Measurements from ENCODE around the gene CTNS. TPM values are rescaled to one million over a fixed set of nuclear protein-coding genes. Genes with fewer than 3 reads are reported as not detected.
"Not testable (repeated sequence)": the region's sequence is repeated elsewhere in the genome, so short reads cannot be mapped to it uniquely, and the experiment has no call there.

Gene CTNS
- total and polyA plus RNA-seq, 2 donors, result 7.3 to 8.8 TPM

GRCh38 chr17:3693829-3694231 is 57.3 kb downstream of the CTNS start:
- peaks cover 0 to 14% of the 10 kb centered on the region in 2 donors for H3K27me3 ChIP-seq (ENCODE audit: control insufficient read depth in 2 of 2, insufficient read depth in 1 of 2, low read length in 1 of 2)
- H3K4me3 ChIP-seq (ENCODE audit: low read length in 2 of 2), result peak overlapping the region; percentile 14 to 91
- no peak for DNase-seq (ENCODE audit: low read depth in 6 of 9, low spot score in 9 of 9)
- peaks cover 20 to 29% of the 10 kb centered on the region in 2 donors for H3K36me3 ChIP-seq (ENCODE audit: control insufficient read depth in 2 of 2, insufficient read depth in 2 of 2, low read length in 1 of 2)
- peak overlapping the region in 1 of 2 donors; percentile 87 for H3K27ac ChIP-seq (ENCODE audit: low read depth in 1 of 2, low read length in 1 of 2)
- peaks cover 0 to 73% of the 10 kb centered on the region in 2 donors for H3K4me1 ChIP-seq (ENCODE audit: control insufficient read depth in 2 of 2, insufficient read depth in 2 of 2, low read length in 2 of 2)
- peaks cover 2 to 21% of the 10 kb centered on the region in 2 donors for H3K9me3 ChIP-seq (ENCODE audit: control insufficient read depth in 2 of 2, insufficient read depth in 1 of 2, low read length in 1 of 2)
- WGBS, result 82% methylated on average over 9 of the region's 9 CpGs

DNA sequence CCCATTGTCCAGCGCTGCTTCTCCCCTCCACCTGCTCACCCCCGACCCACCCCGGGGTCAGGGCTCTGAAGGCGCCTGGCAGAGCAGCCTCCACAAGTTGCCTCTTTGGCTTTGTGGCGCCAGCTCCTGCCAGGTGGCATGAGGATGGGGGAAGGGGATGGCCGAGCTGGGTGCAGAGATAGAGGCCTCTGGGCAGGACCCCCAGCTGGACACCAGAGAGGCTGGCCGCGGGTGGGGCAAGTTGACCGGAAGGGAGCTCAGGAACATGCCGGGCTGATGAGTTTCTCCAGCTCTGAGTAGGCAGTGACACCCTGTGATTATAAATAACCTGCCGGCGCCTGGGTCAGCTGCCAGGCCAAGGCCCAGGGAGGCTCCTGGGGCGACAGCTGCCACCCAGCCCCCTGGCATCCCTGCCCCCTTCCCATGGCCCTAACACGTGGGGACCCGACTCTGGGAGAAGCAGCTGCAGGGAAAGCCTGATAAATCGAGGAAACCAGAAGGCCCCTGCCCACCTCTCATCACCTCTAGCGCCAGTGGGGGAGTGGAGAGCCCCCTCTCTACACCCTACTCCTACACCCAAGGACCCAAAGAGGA is 58.7 kb downstream of the CTNS start:
- Histone ChIP-seq H3K36me3 (ENCODE audit: control insufficient read depth in 2 of 2, insufficient read depth in 2 of 2, low read length in 1 of 2) (peaks cover 9 to 16% of the 10 kb centered on the region in 2 donors), H3K4me1 (ENCODE audit: control insufficient read depth in 2 of 2, insufficient read depth in 2 of 2, low read length in 2 of 2) (peaks cover 0 to 60% of the 10 kb centered on the region in 2 donors), H3K27me3 (ENCODE audit: control insufficient read depth in 2 of 2, insufficient read depth in 1 of 2, low read length in 1 of 2) (peaks cover 0 to 14% of the 10 kb centered on the region in 2 donors), H3K4me3 (ENCODE audit: low read length in 2 of 2) (peak overlapping the region; percentile 71 to 91), H3K9me3 (ENCODE audit: control insufficient read depth in 2 of 2, insufficient read depth in 1 of 2, low read length in 1 of 2) (peaks cover 2 to 18% of the 10 kb centered on the region in 2 donors), H3K27ac (ENCODE audit: low read depth in 1 of 2, low read length in 1 of 2) (peak overlapping the region in 1 of 2 donors; percentile 87)
- 25% methylated on average over 17 of the region's 17 CpGs for WGBS
- DNase-seq (ENCODE audit: low read depth in 6 of 9, low spot score in 9 of 9), result no peak

GRCh38 chr17:3695723-3696411 is 59.3 kb downstream of the CTNS start, which contains the start of gene P2RX5:
TSS of gene P2RX5 (minus strand) at chr17:3696155. CDS start at chr17:3696005, 150 bp downstream.
- WGBS, result under 1% methylated on average over 65 of the region's 65 CpGs
- peak within 1 kb of the TSS; percentile 71 to 91 for H3K4me3 ChIP-seq (ENCODE audit: low read length in 2 of 2)
- peak in 4 of 9 donors; percentile 38 to 71 (median 60) for DNase-seq (ENCODE audit: low read depth in 6 of 9, low spot score in 9 of 9)
- H3K27ac ChIP-seq (ENCODE audit: low read depth in 1 of 2, low read length in 1 of 2), result peak within 1 kb of the TSS; percentile 84 to 87
- H3K4me1 ChIP-seq (ENCODE audit: control insufficient read depth in 2 of 2, insufficient read depth in 2 of 2, low read length in 2 of 2), result peaks cover 0 to 57% of the 10 kb centered on the region in 2 donors
- peaks cover 5 to 9% of the 10 kb centered on the region in 2 donors for H3K36me3 ChIP-seq (ENCODE audit: control insufficient read depth in 2 of 2, insufficient read depth in 2 of 2, low read length in 1 of 2)
- peaks cover 0 to 14% of the 10 kb centered on the region in 2 donors for H3K27me3 ChIP-seq (ENCODE audit: control insufficient read depth in 2 of 2, insufficient read depth in 1 of 2, low read length in 1 of 2)
- H3K9me3 ChIP-seq (ENCODE audit: control insufficient read depth in 2 of 2, insufficient read depth in 1 of 2, low read length in 1 of 2), result peaks cover 2 to 18% of the 10 kb centered on the region in 2 donors

GRCh38 chr17:3697103-3697476 is 60.5 kb downstream of the CTNS start:
- peaks cover 0 to 46% of the 10 kb centered on the region in 2 donors for H3K4me1 ChIP-seq (ENCODE audit: control insufficient read depth in 2 of 2, insufficient read depth in 2 of 2, low read length in 2 of 2)
- peak overlapping the region; percentile 71 to 91 for H3K4me3 ChIP-seq (ENCODE audit: low read length in 2 of 2)
- H3K9me3 ChIP-seq (ENCODE audit: control insufficient read depth in 2 of 2, insufficient read depth in 1 of 2, low read length in 1 of 2), result peaks cover 2 to 19% of the 10 kb centered on the region in 2 donors
- peaks cover 0 to 14% of the 10 kb centered on the region in 2 donors for H3K27me3 ChIP-seq (ENCODE audit: control insufficient read depth in 2 of 2, insufficient read depth in 1 of 2, low read length in 1 of 2)
- no peak overlapping the region for H3K27ac ChIP-seq (ENCODE audit: low read depth in 1 of 2, low read length in 1 of 2)
- peaks cover 0 to 4% of the 10 kb centered on the region in 2 donors for H3K36me3 ChIP-seq (ENCODE audit: control insufficient read depth in 2 of 2, insufficient read depth in 2 of 2, low read length in 1 of 2)
- WGBS, result 72% methylated on average over 12 of the region's 12 CpGs
- DNase-seq (ENCODE audit: low read depth in 6 of 9, low spot score in 9 of 9), result no peak

GRCh38 chr17:3698139-3698538 is 61.6 kb downstream of the CTNS start:
- Histone ChIP-seq H3K36me3 (ENCODE audit: control insufficient read depth in 2 of 2, insufficient read depth in 2 of 2, low read length in 1 of 2) (peaks cover 7 to 14% of the 10 kb centered on the region in 2 donors), H3K9me3 (ENCODE audit: control insufficient read depth in 2 of 2, insufficient read depth in 1 of 2, low read length in 1 of 2) (peaks cover 2 to 23% of the 10 kb centered on the region in 2 donors), H3K4me3 (ENCODE audit: low read length in 2 of 2) (no peak overlapping the region), H3K27me3 (ENCODE audit: control insufficient read depth in 2 of 2, insufficient read depth in 1 of 2, low read length in 1 of 2) (peaks cover 0 to 14% of the 10 kb centered on the region in 2 donors), H3K27ac (ENCODE audit: low read depth in 1 of 2, low read length in 1 of 2) (no peak overlapping the region), H3K4me1 (ENCODE audit: control insufficient read depth in 2 of 2, insufficient read depth in 2 of 2, low read length in 2 of 2) (peaks cover 0 to 40% of the 10 kb centered on the region in 2 donors)
- 99% methylated on average over 4 of the region's 4 CpGs for WGBS
- DNase-seq (ENCODE audit: low read depth in 6 of 9, low spot score in 9 of 9), result no peak

- Histone ChIP-seq H3K27me3 (ENCODE audit: control insufficient read depth in 2 of 2, insufficient read depth in 1 of 2, low read length in 1 of 2) (peaks cover 0 to 10% of the 10 kb centered on the region in 2 donors), H3K4me1 (ENCODE audit: control insufficient read depth in 2 of 2, insufficient read depth in 2 of 2, low read length in 2 of 2) (peaks cover 0 to 23% of the 10 kb centered on the region in 2 donors), H3K9me3 (ENCODE audit: control insufficient read depth in 2 of 2, insufficient read depth in 1 of 2, low read length in 1 of 2) (peaks cover 2 to 18% of the 10 kb centered on the region in 2 donors), H3K36me3 (ENCODE audit: control insufficient read depth in 2 of 2, insufficient read depth in 2 of 2, low read length in 1 of 2) (peaks cover 7 to 27% of the 10 kb centered on the region in 2 donors), H3K27ac (ENCODE audit: low read depth in 1 of 2, low read length in 1 of 2) (no peak overlapping the region), H3K4me3 (ENCODE audit: low read length in 2 of 2) (no peak overlapping the region)
- 99% methylated on average over 4 of the region's 4 CpGs for WGBS
- DNase-seq (ENCODE audit: low read depth in 6 of 9, low spot score in 9 of 9), result no peak
Observed at GRCh38 chr17:3699951-3700350, 63.4 kb downstream of the CTNS start.

DNA sequence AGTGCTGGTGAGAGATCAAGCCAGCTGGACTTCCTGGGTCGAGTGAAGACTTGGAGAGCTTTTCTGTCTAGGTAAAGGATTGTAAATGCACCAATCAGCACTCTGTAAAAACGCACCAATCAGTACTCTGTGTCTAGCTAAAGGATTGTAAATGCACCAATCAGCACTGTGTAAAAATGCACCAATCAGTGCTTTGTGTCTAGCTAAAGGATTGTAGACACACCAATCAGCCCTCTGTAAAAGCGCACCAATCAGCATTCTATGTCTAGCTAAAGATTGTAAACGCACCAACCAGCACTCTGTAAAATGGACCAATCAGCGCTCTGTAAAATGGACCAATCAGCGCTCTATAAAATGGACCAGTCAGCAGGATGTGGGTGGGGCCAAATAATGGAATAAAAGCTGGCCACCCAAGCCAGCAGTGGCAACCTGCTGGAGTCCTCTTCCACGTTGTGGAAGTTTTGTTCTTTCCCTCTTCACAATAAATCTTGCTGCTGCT is 65.5 kb downstream of the CTNS start:
- not testable (repeated sequence) for DNase-seq (ENCODE audit: low read depth in 6 of 9, low spot score in 9 of 9); H3K27me3 ChIP-seq (ENCODE audit: control insufficient read depth in 2 of 2, insufficient read depth in 1 of 2, low read length in 1 of 2); H3K27ac ChIP-seq (ENCODE audit: low read depth in 1 of 2, low read length in 1 of 2); H3K4me3 ChIP-seq (ENCODE audit: low read length in 2 of 2); H3K4me1 ChIP-seq (ENCODE audit: control insufficient read depth in 2 of 2, insufficient read depth in 2 of 2, low read length in 2 of 2)
- Histone ChIP-seq H3K36me3 (ENCODE audit: control insufficient read depth in 2 of 2, insufficient read depth in 2 of 2, low read length in 1 of 2) (peaks cover 7 to 36% of the 10 kb centered on the region in 2 donors), H3K9me3 (ENCODE audit: control insufficient read depth in 2 of 2, insufficient read depth in 1 of 2, low read length in 1 of 2) (peaks cover 2 to 17% of the 10 kb centered on the region in 2 donors)
- WGBS, result 97% methylated on average over 7 of the region's 7 CpGs

- no peak overlapping the region for H3K4me3 ChIP-seq (ENCODE audit: low read length in 2 of 2)
- peaks cover 7 to 43% of the 10 kb centered on the region in 2 donors for H3K36me3 ChIP-seq (ENCODE audit: control insufficient read depth in 2 of 2, insufficient read depth in 2 of 2, low read length in 1 of 2)
- DNase-seq (ENCODE audit: low read depth in 6 of 9, low spot score in 9 of 9), result no peak
- H3K4me1 ChIP-seq (ENCODE audit: control insufficient read depth in 2 of 2, insufficient read depth in 2 of 2, low read length in 2 of 2), result peaks cover 0 to 14% of the 10 kb centered on the region in 2 donors
- H3K27me3 ChIP-seq (ENCODE audit: control insufficient read depth in 2 of 2, insufficient read depth in 1 of 2, low read length in 1 of 2), result no peaks in the 10 kb centered on the region
- peaks cover 0 to 5% of the 10 kb centered on the region in 2 donors for H3K9me3 ChIP-seq (ENCODE audit: control insufficient read depth in 2 of 2, insufficient read depth in 1 of 2, low read length in 1 of 2)
- 96% methylated on average over 20 of the region's 20 CpGs for WGBS
- no peak overlapping the region for H3K27ac ChIP-seq (ENCODE audit: low read depth in 1 of 2, low read length in 1 of 2)
Observed at GRCh38 chr17:3704931-3705717, 68.6 kb downstream of the CTNS start.

Measured in thymus (tissue), 11 donors.